Endothelial cell of umbilical vein (primary cell): Measurements from ENCODE around the gene NDUFAB1. TPM values are rescaled to one million over a fixed set of nuclear protein-coding genes. Genes with fewer than 3 reads are reported as not detected.

ENCODE experiments used
- BruUV-seq: library from RNA; stranded (reverse); fragments of 400-500 nt; replicated peaks from 2 replicates; lab custom pipeline; 2021; lab: Mats Ljungman, UMichigan
- CTCF ChIA-PET: fragments of 300-600, 350-600 bp; sonication (Branson Sonifier 250); formaldehyde crosslinking; loops from one replicate; lab custom pipeline; 2021; ENCODE audit warnings: antibody characterized with exemption, inconsistent platforms; lab: Charles Lee
- POLR2A ChIA-PET: fragments of 300-600, 350-600 bp; sonication (Branson Sonifier 250); formaldehyde crosslinking; loops from one replicate; lab custom pipeline; 2021; ENCODE audit warnings: antibody characterized with exemption, inconsistent platforms; lab: Charles Lee
- DNase-seq: peaks from one replicate; pipeline ENCODE4 v3.0.0-alpha.2; 2011; ENCODE audit warnings: low read depth, low spot score
- FAIRE-seq: peaks from 2 replicates; lab custom pipeline; 2011; peaks lifted over from hg19 to GRCh38; lab: Jason Lieb, UNC
- H2AFZ ChIP-seq: 2 replicates; pipeline ENCODE4 v1.6.0; 2012; ENCODE audit warnings: low read depth, low read length, control low read depth, inconsistent platforms
- H3K27ac ChIP-seq: 2 replicates; pipeline ENCODE4 v1.5.1; 2011; ENCODE audit warnings: low read depth, mild to moderate bottlenecking, control low read depth, low read length, moderate library complexity; ENCODE audit not compliant: insufficient read depth
- H3K27me3 ChIP-seq, 2 experiments: 2 replicates each; pipeline versions ENCODE4 v1.6.0 to v1.6.1; 2011; ENCODE audit warnings: low read length in 2 of 2, mixed read lengths in 1 of 2; ENCODE audit not compliant: control insufficient read depth in 2 of 2, insufficient read depth in 2 of 2
- H3K36me3 ChIP-seq, 2 experiments: 2 replicates in 1 of 2; 3 replicates in 1 of 2; pipeline ENCODE4 v1.5.1; 2011; ENCODE audit warnings: low read length in 2 of 2, mild to moderate bottlenecking in 1 of 2, moderate library complexity in 1 of 2; ENCODE audit not compliant: control insufficient read depth in 2 of 2, insufficient read depth in 2 of 2; ENCODE audit errors: extremely low read depth in 1 of 2
- H3K4me1 ChIP-seq: 3 replicates; pipeline ENCODE4 v1.5.1; 2011; ENCODE audit warnings: mild to moderate bottlenecking, low read length; ENCODE audit not compliant: control insufficient read depth, insufficient read depth; ENCODE audit errors: extremely low read depth
- H3K4me2 ChIP-seq: 2 replicates; pipeline ENCODE4 v1.6.1; 2011; ENCODE audit warnings: low read length, control low read depth, mixed read lengths; ENCODE audit not compliant: insufficient read depth
- H3K4me3 ChIP-seq, 3 experiments: fragments of 200-600 bp in 1 of 3; sonication (generic), shearing (Covaris generic) in 1 of 3; replicated peaks in 1 of 3; 2 replicates each; pipeline ENCODE4 v1.5.1; 2011 to 2016; ENCODE audit warnings: control low read depth in 3 of 3, low read length in 3 of 3, mild to moderate bottlenecking in 2 of 3, inconsistent platforms in 1 of 3, low read depth in 1 of 3, moderate library complexity in 1 of 3; ENCODE audit not compliant: insufficient read depth in 1 of 3
- H3K79me2 ChIP-seq: 2 replicates; pipeline ENCODE4 v1.6.0; 2012; ENCODE audit warnings: low read length, inconsistent platforms; ENCODE audit not compliant: control insufficient read depth, insufficient read depth
- H3K9ac ChIP-seq: replicated peaks from 2 replicates; pipeline ENCODE3; 2011; ENCODE audit warnings: low read length, control low read depth; ENCODE audit not compliant: insufficient read depth; ENCODE audit errors: extremely low read depth
- H3K9me1 ChIP-seq: replicated peaks from 3 replicates; pipeline ENCODE4 v1.6.0; 2011; ENCODE audit warnings: mild to moderate bottlenecking, low read length; ENCODE audit not compliant: control insufficient read depth, insufficient read depth; ENCODE audit errors: extremely low read depth
- H3K9me3 ChIP-seq: replicated peaks from 2 replicates; pipeline ENCODE4 v1.5.1; 2012; ENCODE audit warnings: low read length, inconsistent platforms; ENCODE audit not compliant: control insufficient read depth, insufficient read depth
- H4K20me1 ChIP-seq: replicated peaks from 2 replicates; pipeline ENCODE3; 2011; ENCODE audit warnings: mild to moderate bottlenecking, low read length; ENCODE audit not compliant: control insufficient read depth, insufficient read depth; ENCODE audit errors: extremely low read depth
- EZH2 ChIP-seq: IDR thresholded peaks from 2 replicates; pipeline ENCODE4 v1.6.1; 2012; ENCODE audit warnings: borderline replicate concordance, low read depth, mild to moderate bottlenecking, moderate library complexity, low read length, inconsistent platforms; ENCODE audit not compliant: severe bottlenecking
- FOS ChIP-seq: IDR thresholded peaks from 2 replicates; pipeline ENCODE4 v1.6.1; 2011; ENCODE audit warnings: mild to moderate bottlenecking, low read length, moderate library complexity, borderline replicate concordance; ENCODE audit not compliant: insufficient read depth
- dilution Hi-C: fragments of 300-500 bp; cut with MboI; formaldehyde crosslinking; loops from one replicate; pipeline ENCODE4 v1.15.0; 2019; ENCODE audit warnings: low sequenced_read_pairs; ENCODE audit not compliant: extremely low pct_ligation_motif_present
- intact Hi-C: fragments of 100-400 bp; cut with micrococcal nuclease; formaldehyde crosslinking; loops from one replicate; pipeline ENCODE4 v1.10.0; 2022
- polyA plus RNA-seq, 4 experiments: library from polyadenylated mRNA; depleted of rRNA in 3 of 4; stranded (reverse) in 3 of 4; unstranded in 1 of 4; fragments of >200 nt; gene quantifications; 2 replicates each; pipeline versions ENCODE4 v1.2.1 to v1.2.3, GENCODE V29; 2011 to 2012; ENCODE audit warnings: missing spikeins in 1 of 4
- total RNA-seq: library from RNA; stranded (reverse); gene quantifications from 2 replicates; pipeline ENCODE4 v1.2.3, GENCODE V29; 2021
- TF ChIP-seq, protein P1 (sequence below), 2 donors: IDR thresholded peaks; 1 replicate in 1 of 2; 2 replicates in 1 of 2; pipeline ENCODE4 v1.5.1; 2011; ENCODE audit warnings: low read length in 2 of 2, mild to moderate bottlenecking in 2 of 2, moderate library complexity in 2 of 2, control low read depth in 1 of 2, inconsistent platforms in 1 of 2, low read depth in 1 of 2; ENCODE audit not compliant: insufficient read depth in 1 of 2; ENCODE audit errors: extremely low read depth in 1 of 2

The NDUFAB1 gene
- total and polyA plus RNA-seq, 2 donors (not counting 3 experiments of a cell fraction or from before 2014, with no cell fraction given), result 112 to 228 TPM

DNA sequence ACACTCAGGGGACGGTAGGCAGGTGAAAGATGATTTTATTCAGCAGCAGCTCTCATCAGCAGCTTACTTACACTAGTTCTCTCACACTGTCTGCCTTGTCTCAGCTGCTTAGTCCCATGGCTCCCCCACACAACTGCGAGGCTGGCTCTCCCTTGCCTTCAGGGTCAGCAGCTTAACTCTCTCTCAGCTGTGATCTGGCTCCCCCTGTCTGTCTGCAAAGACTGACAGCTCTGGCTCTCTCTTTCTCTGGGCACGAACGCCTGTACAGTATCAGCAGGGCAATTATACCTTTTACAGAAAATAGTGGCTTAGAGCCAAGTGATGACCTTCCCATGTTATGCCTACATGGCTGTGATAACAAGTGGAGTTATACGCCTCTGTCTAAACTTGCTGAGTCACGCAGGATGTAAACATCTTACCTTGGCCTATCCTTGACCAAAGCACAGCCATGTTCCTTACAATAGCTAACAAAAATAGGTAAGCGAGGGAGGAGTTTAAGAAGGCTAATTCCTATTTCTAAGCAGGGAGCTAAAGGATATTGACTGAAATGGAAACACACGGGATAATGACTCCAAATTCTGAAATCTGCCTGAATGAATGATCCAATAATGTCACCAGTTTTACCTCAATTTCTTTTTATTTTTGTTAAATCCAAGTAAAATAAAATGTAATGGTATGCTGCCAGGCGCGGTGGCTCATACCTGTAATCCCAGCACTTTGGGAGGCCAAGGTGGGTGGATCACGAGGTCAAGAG is 1.1 kb upstream of the NDUFAB1 start:
- intact Hi-C loops, result no loop called here
- dilution Hi-C loops, result no loop called here
- TF ChIP-seq EZH2 (no peak), FOS (no peak)
- TF ChIP-seq, protein P1, sequence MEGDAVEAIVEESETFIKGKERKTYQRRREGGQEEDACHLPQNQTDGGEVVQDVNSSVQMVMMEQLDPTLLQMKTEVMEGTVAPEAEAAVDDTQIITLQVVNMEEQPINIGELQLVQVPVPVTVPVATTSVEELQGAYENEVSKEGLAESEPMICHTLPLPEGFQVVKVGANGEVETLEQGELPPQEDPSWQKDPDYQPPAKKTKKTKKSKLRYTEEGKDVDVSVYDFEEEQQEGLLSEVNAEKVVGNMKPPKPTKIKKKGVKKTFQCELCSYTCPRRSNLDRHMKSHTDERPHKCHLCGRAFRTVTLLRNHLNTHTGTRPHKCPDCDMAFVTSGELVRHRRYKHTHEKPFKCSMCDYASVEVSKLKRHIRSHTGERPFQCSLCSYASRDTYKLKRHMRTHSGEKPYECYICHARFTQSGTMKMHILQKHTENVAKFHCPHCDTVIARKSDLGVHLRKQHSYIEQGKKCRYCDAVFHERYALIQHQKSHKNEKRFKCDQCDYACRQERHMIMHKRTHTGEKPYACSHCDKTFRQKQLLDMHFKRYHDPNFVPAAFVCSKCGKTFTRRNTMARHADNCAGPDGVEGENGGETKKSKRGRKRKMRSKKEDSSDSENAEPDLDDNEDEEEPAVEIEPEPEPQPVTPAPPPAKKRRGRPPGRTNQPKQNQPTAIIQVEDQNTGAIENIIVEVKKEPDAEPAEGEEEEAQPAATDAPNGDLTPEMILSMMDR (IDR thresholded peaks at IDR 0.05; ENCODE audit: extremely low read depth in 1 of 2, insufficient read depth in 1 of 2, low read depth in 1 of 2, low read length in 2 of 2), result peak in 1 of 2 donors; percentile 9
- DNase-seq (peak; percentile 21), FAIRE-seq (no peak)
- CTCF ChIA-PET, result interaction anchor here (0.7 to 1.5 kb wide), 13 partner anchors 10 to 93 kb away, joined by 3 to 12 read pairs (median 3); partner anchors contain the start of genes DCTN5, EARS2, PALB2 and UBFD1
- POLR2A ChIA-PET, result no interaction called here
- Histone ChIP-seq H3K27me3 (no peaks in the 10 kb centered on the region), H3K9me3 (no peaks in the 10 kb centered on the region), H3K27ac (no peak overlapping the region), H3K79me2 (peaks cover 36% of the 10 kb centered on the region), H3K9ac (no peak overlapping the region), H3K9me1 (no peaks in the 10 kb centered on the region), H3K4me2 (no peak overlapping the region), H3K4me3 (no peak overlapping the region), H3K36me3 (peaks cover 0 to 6% of the 10 kb centered on the region in 2 experiments), H3K4me1 (peaks cover 7% of the 10 kb centered on the region), H4K20me1 (no peaks in the 10 kb centered on the region), H2AFZ (peak overlapping the region; percentile 6)
- no TSS peak for BruUV-seq
